WERI-Rb-1 (cell line): ENCODE measurements around the gene CSNK2A1.
"Not testable (repeated sequence)": the region's sequence is repeated elsewhere in the genome, so short reads cannot be mapped to it uniquely, and the experiment has no call there.

Source experiments
- DNase-seq: peaks from one replicate; pipeline ENCODE4 v3.0.0-alpha.2; 2020
- H3K27ac ChIP-seq: fragments of 250-450 bp; sonication (Bioruptor Pico); 2 replicates; pipeline ENCODE4 v1.5.1; 2020; ENCODE audit warnings: mild to moderate bottlenecking, moderate library complexity
- H3K27me3 ChIP-seq: fragments of 250-450 bp; sonication (Bioruptor Pico); 2 replicates; pipeline ENCODE4 v1.5.1; 2021; ENCODE audit warnings: mild to moderate bottlenecking, low read depth, moderate library complexity; ENCODE audit not compliant: insufficient read depth, severe bottlenecking
- H3K36me3 ChIP-seq: fragments of 250-450 bp; sonication (Bioruptor Pico); 2 replicates; pipeline ENCODE4 v1.5.1; 2020; ENCODE audit warnings: mild to moderate bottlenecking, moderate library complexity
- H3K4me3 ChIP-seq: 2 replicates; pipeline ENCODE4 v1.5.1; 2011; ENCODE audit warnings: low read depth, mild to moderate bottlenecking, control low read depth, low read length
- H3K9me3 ChIP-seq: fragments of 250-450 bp; sonication (Bioruptor Pico); 2 replicates; pipeline ENCODE4 v1.5.1; 2021; ENCODE audit warnings: mild to moderate bottlenecking, moderate library complexity; ENCODE audit not compliant: severe bottlenecking
- TF ChIP-seq, protein P1 (sequence below): IDR thresholded peaks from 2 replicates; pipeline ENCODE4 v1.5.1; 2011; ENCODE audit warnings: low read depth, mild to moderate bottlenecking, control low read depth, inconsistent platforms, low read length

The CSNK2A1 gene

DNA sequence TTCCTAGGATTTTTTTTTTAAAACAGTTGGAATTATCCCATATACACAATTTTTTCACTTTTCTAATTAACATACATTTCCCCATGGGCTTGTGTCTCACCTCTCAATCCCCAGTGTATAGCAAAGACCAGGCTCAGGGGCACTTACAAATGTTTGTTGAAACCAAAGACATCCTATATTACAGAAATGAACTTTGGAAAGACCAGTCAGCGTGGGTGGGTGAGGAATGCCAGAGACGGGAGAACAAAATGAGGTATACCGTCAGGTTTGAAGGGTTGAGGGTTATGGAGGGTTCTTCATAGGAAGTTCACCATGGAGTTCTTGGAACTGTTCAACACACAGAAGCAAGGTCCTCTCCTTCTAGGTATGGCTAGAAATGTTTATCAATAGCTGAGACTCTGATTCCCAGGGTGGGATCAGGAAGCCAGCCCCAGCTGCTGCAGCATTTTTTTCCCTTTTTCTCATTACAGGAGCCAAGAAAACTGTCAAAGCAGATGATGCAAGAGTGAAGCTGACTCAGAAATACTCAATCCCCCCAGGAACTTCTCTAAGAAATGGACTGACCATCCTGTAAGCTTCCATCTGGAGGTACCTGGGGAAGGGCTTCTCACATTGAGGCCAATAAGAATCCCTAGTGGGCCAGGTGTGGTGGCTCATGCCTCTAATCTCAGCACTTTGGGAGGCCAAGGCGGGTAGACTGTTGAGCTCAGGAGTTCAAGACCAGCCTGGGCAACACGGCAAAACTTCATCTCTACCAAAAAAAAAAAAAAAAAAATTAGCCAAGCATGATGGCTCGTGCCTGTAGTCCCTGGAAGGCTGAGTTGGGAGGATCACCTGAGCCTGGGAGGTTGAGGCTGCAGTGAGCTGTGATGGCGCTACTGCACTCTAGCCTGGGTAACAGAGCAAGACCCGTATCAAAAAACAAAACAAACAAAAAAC is 65.3 kb downstream of the CSNK2A1 start:
- DNase-seq: no peak
- no peaks in the 10 kb centered on the region for H3K27me3 ChIP-seq
- no peak overlapping the region for H3K4me3 ChIP-seq
- TF ChIP-seq, protein P1, sequence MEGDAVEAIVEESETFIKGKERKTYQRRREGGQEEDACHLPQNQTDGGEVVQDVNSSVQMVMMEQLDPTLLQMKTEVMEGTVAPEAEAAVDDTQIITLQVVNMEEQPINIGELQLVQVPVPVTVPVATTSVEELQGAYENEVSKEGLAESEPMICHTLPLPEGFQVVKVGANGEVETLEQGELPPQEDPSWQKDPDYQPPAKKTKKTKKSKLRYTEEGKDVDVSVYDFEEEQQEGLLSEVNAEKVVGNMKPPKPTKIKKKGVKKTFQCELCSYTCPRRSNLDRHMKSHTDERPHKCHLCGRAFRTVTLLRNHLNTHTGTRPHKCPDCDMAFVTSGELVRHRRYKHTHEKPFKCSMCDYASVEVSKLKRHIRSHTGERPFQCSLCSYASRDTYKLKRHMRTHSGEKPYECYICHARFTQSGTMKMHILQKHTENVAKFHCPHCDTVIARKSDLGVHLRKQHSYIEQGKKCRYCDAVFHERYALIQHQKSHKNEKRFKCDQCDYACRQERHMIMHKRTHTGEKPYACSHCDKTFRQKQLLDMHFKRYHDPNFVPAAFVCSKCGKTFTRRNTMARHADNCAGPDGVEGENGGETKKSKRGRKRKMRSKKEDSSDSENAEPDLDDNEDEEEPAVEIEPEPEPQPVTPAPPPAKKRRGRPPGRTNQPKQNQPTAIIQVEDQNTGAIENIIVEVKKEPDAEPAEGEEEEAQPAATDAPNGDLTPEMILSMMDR: no peak
- H3K9me3 ChIP-seq: no peaks in the 10 kb centered on the region
- H3K36me3 ChIP-seq: peaks cover 53% of the 10 kb centered on the region
- no peak overlapping the region for H3K27ac ChIP-seq

DNA sequence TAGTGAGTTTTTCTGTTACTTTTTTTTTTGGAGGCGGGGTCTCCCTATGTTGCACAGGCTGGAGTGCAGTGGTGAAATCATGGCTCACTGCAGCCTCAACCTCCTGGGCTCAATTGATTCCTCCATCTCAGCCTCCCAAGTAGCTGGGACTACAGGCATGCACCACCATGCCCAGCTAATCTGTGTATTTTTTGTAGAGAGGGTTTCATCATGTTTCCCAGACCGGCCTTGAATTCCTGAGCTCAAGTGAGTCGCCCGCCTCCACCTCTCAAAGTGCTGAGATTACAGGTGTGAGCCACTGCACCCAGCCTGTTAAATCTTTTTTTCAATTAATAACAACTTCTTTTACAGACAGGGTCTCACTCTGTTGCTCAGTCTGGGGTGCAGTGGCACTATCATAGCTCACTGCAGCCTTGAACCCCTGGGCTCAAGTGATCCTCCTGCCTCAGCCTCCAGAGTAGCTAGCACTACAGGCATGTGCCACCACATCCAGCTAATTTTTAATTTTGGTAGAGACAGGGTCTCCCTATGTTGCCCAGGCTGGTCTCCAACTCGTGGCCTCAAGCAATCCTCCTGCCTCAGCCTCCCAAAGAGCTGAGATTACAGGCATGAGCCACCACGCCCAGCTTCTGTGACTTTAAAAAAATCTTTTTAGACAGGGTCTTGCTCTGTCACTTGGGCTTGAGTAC is 66.9 kb downstream of the CSNK2A1 start:
- H3K4me3 ChIP-seq, DNase-seq, H3K27me3 ChIP-seq, H3K27ac ChIP-seq: not testable (repeated sequence)
- Histone ChIP-seq H3K9me3 (peaks cover 10% of the 10 kb centered on the region), H3K36me3 (peaks cover 38% of the 10 kb centered on the region)

DNA sequence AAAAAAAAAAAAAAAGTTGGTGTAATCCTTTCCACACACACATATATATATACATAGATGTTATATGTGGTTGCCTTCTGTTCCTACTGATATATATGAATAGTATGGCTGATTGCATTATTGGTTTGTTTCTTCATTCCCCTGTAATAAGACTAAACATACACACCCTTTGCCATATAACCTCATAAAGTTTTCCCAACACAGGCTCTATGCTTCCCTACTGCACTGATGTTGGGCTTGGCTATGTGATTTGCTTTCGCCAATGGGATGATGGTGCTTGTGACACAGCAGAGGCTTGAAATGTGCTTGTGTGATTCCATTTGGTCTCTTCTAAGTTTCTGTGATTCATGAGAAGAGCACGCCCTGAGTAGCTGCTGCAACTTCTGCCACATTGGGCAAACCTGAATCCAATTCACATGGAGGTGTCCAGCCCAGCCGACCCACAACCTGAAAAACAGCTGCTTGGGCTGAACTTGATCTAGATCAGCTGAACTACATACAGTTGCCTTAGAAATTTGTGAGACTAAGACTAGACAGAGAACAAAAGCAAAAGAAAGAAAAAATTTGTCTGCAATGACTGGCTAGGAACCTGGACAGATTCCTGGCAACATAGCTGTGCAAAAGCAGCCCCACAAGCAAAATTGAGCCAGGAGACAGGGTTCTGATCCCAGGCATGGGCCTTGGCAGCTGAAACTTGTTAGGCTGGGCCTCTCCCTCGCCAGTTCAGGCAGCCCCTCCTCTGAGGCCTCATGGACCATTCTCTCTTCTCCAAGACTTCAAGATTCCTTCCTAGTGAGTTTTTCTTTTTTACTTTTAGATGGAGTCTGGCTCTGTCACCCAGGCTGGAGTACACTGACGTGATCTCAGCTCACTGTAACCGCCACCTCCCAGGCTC is 67.9 kb downstream of the CSNK2A1 start:
- Histone ChIP-seq H3K36me3 (peaks cover 34% of the 10 kb centered on the region), H3K4me3 (no peak overlapping the region), H3K27ac (no peak overlapping the region), H3K9me3 (peaks cover 12% of the 10 kb centered on the region), H3K27me3 (no peaks in the 10 kb centered on the region)
- DNase-seq: no peak
- TF ChIP-seq, protein P1: no peak

DNA sequence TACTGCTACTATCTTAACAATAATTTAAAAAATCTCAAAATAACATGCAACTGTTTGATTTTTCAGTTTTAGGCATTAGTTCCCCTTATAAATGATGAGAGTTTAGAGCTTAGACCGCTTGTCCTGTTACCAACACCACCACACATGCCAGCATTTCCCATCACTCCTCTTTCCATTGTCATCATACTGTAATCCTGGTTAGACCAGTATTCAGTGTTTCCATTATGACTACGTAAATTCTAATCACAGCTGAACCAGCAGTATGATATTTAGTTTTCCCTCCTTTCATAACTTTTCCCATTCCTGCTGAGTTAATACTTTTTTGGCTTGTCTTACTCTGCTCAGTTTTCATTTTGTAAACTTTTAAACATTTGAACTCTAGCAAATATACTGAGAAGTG is 69.0 kb downstream of the CSNK2A1 start:
- DNase-seq: no peak
- H3K9me3 ChIP-seq: peaks cover 19% of the 10 kb centered on the region
- TF ChIP-seq, protein P1: no peak

DNA sequence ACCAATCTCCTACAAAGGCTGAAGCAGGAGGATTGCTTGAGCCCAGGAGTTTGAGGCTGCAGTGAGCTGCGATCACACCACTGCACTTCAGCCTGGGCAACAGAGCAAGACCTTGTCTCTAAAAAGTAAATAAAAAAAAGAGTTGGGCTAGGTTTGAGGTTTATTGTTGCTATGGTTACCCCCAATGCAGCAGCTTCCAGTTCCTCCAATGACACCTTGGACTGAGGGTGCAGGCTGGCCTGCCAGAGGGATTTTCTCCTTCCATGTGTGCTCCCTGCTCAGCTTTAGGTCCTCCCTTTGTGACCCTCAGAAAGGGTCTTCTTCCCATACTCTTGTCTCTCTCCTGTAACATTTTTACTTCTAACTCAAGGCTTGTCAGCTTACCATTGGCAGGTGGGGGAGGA is 70.7 kb downstream of the CSNK2A1 start:
- peaks cover 15% of the 10 kb centered on the region for H3K36me3 ChIP-seq
- TF ChIP-seq, protein P1: no peak
- no peak overlapping the region for H3K27ac ChIP-seq
- DNase-seq: no peak
- H3K9me3 ChIP-seq: peaks cover 30% of the 10 kb centered on the region
- H3K27me3 ChIP-seq: no peaks in the 10 kb centered on the region
- no peak overlapping the region for H3K4me3 ChIP-seq

More for the DNA sequence above, 69.0 kb downstream of the CSNK2A1 start:
- H3K27me3 ChIP-seq: no peaks in the 10 kb centered on the region
- no peak overlapping the region for H3K4me3 ChIP-seq
- H3K36me3 ChIP-seq: peaks cover 27% of the 10 kb centered on the region
- no peak overlapping the region for H3K27ac ChIP-seq
